GM23338 (cell line): ENCODE measurements around the gene BCL11B.

Experiments
- EZH2 ChIP-seq: fragments of 200-600 bp; sonication (generic); IDR thresholded peaks from one replicate; pipeline ENCODE4 v1.8.0; 2017; ENCODE audit warnings: antibody characterized with exemption, mild to moderate bottlenecking, low read depth; ENCODE audit not compliant: unreplicated experiment
- TF ChIP-seq, protein P1 (sequence below), 2 experiments: fragments of 200-600 bp in 1 of 2; sonication (generic) in 1 of 2; conservative IDR thresholded peaks; 2 replicates each; pipeline versions ENCODE4 v1.5.1 to v1.6.1; 2016 to 2017; ENCODE audit warnings: antibody characterized with exemption in 2 of 2, low read depth in 2 of 2, mild to moderate bottlenecking in 2 of 2, moderate library complexity in 1 of 2
- TF ChIP-seq, protein P2 (sequence below): IDR thresholded peaks from one replicate; pipeline ENCODE4 v1.6.1; 2018; ENCODE audit warnings: antibody characterized with exemption; ENCODE audit not compliant: unreplicated experiment

DNA sequence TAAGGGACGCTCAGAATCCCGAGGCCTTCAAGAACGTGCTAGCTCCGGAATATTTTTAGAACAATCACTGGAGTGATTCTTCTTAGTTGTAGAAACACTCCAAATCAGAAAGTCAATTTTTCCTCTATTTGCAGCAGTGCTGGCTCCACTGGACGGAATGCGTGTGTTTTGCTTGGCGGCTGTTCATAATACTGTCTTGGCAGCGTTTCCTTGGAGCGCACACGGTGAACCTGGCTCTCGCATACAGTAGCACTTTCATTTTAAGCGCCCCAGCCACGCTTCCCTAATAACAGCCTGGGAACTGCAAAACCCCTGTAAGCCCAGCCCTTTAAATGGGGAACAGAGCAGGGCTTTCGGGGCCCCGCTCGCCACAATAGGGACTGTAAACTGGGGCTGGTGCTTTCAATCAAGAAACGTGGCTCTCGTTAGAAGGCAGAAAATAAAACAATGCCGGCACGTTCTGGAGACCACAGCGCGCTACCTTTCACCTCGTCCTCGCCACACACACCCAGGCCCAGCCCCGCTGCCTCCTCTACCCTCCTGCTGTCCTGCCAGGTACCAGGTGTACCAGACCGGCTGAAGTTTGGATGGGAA is 79.9 kb downstream of the BCL11B start:
- TF ChIP-seq, protein P1, sequence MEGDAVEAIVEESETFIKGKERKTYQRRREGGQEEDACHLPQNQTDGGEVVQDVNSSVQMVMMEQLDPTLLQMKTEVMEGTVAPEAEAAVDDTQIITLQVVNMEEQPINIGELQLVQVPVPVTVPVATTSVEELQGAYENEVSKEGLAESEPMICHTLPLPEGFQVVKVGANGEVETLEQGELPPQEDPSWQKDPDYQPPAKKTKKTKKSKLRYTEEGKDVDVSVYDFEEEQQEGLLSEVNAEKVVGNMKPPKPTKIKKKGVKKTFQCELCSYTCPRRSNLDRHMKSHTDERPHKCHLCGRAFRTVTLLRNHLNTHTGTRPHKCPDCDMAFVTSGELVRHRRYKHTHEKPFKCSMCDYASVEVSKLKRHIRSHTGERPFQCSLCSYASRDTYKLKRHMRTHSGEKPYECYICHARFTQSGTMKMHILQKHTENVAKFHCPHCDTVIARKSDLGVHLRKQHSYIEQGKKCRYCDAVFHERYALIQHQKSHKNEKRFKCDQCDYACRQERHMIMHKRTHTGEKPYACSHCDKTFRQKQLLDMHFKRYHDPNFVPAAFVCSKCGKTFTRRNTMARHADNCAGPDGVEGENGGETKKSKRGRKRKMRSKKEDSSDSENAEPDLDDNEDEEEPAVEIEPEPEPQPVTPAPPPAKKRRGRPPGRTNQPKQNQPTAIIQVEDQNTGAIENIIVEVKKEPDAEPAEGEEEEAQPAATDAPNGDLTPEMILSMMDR (conservative IDR thresholded peaks at IDR 0.05; ENCODE audit: low read depth in 2 of 2), result no peak
- no peak for TF ChIP-seq EZH2
- TF ChIP-seq, protein P2, sequence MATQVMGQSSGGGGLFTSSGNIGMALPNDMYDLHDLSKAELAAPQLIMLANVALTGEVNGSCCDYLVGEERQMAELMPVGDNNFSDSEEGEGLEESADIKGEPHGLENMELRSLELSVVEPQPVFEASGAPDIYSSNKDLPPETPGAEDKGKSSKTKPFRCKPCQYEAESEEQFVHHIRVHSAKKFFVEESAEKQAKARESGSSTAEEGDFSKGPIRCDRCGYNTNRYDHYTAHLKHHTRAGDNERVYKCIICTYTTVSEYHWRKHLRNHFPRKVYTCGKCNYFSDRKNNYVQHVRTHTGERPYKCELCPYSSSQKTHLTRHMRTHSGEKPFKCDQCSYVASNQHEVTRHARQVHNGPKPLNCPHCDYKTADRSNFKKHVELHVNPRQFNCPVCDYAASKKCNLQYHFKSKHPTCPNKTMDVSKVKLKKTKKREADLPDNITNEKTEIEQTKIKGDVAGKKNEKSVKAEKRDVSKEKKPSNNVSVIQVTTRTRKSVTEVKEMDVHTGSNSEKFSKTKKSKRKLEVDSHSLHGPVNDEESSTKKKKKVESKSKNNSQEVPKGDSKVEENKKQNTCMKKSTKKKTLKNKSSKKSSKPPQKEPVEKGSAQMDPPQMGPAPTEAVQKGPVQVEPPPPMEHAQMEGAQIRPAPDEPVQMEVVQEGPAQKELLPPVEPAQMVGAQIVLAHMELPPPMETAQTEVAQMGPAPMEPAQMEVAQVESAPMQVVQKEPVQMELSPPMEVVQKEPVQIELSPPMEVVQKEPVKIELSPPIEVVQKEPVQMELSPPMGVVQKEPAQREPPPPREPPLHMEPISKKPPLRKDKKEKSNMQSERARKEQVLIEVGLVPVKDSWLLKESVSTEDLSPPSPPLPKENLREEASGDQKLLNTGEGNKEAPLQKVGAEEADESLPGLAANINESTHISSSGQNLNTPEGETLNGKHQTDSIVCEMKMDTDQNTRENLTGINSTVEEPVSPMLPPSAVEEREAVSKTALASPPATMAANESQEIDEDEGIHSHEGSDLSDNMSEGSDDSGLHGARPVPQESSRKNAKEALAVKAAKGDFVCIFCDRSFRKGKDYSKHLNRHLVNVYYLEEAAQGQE, result no peak
